ENCODE results near the gene YTHDF1.

Gene YTHDF1

DNA sequence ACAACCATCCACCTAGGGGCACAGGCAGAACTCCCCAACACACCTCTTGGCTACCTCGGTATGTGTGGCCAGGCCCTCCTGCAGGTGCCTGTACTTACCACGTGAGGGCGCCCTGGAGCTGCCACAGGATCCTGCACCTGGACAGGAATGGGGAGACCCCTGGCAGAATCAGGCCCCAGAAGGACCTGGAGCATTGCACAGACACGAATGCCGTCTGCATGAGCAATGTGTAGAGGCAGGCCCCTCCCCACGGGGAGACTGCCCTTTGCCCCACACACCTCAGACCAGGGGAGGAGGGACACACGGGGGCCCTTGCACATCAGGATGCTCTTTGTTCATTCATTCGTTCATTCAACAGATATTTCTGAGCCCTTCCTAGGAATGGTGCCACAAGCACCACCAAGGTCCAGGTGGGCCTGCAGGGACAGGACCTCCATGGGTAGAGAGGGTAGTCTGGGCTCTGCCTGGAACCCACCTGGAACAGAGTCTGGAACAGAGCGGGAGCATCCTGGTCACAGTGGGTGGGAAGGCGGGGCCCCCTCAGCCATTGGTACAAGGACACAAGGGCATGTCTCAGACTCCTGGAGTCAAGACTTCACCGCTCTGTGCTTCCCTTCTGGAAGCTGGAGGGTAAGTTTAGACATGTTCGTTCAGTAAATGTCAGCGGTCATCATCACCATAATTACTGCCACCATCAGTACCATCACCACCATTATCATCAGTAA, 32.3 kb downstream of the YTHDF1 start:
- peak; percentile 64 for DNase-seq

DNA sequence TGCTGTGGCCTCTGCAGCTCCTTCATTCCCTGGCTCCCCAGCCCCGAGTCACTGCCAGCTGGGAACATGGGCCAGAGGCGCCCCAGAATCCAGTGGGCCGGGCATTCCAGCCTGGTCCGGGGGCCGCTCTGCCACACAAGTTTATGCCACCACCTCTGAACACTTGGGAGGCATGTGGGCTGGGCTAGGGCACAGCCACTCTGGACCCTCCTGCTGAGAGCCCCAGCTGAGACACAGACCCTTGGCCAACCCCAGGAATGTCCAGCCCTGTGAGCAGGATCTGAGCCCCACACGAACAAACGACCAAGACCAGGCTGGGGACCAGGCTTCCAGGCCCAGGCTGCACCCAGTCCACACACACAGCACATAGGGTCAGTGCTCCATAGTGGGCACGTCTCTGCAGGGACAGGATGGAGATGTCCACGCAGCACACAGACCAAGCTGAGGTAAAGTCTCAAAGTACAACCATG, 33.0 kb downstream of the YTHDF1 start:
- DNase-seq, result no peak

DNA sequence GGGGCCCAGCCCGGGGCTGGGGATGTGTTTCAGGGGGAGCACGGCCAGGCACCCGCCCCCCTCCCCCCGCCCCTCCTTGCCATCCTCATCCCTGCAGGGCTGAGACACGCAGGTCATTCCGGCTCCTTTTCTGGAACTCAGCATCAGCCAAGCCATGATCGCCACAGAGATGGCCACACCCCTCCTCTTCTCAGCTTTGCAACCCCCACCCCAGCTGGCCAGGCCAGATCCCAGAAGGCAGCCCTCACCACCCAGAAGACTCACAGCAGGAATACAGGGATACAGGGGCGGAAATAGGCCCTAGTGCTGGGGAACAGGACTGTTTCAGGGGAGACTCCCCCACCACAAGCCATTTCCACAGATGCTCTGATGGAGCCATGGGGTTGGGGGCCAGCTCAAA, 33.5 kb downstream of the YTHDF1 start:
- no peak for DNase-seq

DNA sequence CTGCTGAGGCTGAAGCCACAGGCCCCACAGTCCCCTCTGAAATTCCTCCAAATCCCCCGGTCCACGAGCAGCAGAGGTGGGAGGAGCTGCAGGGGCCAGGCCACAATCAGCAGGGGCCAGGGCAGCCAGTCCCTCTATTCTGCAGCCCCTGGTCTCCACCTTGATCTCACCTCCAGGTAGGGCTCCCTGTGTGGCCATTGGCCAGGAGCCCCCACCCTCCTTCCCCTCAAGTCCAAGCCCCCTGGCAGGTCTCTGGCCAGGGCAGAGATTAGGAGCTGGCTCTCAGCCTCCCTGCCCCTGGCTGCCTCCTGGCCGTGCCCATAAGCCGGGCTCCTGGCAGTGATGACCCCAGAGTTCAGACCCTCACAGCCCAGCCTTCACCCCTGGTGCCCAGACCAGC, 34.7 kb downstream of the YTHDF1 start:
- DNase-seq, result no peak

DNA sequence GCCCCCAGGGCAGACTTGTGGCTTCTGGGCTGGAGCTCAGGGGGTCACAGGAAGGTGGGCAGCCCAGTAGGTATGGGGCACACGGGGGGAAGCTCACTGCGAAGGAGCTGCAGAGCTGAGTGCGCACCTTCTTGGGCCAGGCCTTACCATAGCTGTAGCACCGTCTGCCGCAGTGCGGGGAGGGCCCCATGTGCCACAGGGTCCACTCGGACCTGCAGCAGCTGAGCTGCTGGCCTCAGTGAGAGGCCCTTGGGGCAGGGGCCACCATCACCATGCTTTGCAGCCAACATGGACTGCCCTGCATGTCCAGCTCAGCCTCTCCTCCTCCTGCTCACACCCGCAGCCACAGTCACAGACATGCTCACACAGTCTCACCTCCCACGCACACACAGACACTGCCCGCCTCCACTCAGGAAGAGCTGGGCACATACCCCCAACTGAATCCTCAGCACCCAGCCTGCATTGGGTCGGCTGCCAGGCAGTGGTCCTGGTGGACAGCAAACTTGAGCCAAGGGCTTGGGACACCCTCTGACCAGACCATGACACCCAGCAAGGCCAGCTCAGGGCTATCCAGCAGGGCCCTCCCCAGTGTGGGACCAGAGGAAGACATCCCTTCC, 35.3 kb downstream of the YTHDF1 start:
- DNase-seq, result no peak

DNA sequence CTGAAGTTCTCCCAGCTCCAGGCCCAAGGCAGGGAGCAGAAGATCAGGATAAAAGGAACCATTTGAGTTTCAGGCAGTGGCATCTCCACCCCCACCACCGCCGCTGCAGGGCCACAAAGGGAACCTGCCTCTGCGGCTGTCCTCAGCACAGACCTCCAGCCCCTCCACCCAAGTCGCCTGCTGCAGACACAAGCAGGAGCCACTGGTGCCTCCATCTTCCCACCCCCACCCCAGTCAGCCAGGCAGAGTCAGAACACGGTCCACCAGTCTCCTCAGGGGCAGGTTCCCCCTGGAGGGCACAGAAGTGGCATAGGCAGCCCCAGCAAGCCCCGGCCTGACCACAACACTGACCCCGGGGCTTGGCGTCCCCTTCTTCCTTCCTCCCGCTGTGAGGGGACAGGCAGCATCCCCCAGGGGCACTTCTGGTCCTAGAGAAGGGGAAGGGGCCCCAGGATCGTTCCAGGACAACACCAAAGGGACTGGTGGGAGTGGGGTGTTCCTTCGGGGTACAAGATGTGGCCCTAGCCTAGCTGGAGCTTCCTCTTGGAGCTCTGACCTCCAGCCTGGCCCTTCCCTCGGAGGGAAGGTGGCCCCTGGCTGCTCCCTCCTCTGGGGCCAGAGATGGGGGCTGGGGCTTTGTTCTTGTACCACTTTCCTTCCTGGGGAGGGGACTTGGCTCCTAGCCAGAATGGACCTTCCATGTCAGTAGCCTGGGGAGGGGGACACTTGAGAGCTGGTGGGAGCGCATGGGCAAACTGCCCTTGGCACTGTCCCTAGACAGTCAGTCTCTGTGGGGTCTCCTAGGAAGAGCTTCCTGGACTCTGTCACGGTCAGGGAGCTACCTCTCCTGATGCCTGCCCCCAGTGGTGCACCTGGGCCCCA, 36.0 kb downstream of the YTHDF1 start:
- DNase-seq, result no peak

DNA sequence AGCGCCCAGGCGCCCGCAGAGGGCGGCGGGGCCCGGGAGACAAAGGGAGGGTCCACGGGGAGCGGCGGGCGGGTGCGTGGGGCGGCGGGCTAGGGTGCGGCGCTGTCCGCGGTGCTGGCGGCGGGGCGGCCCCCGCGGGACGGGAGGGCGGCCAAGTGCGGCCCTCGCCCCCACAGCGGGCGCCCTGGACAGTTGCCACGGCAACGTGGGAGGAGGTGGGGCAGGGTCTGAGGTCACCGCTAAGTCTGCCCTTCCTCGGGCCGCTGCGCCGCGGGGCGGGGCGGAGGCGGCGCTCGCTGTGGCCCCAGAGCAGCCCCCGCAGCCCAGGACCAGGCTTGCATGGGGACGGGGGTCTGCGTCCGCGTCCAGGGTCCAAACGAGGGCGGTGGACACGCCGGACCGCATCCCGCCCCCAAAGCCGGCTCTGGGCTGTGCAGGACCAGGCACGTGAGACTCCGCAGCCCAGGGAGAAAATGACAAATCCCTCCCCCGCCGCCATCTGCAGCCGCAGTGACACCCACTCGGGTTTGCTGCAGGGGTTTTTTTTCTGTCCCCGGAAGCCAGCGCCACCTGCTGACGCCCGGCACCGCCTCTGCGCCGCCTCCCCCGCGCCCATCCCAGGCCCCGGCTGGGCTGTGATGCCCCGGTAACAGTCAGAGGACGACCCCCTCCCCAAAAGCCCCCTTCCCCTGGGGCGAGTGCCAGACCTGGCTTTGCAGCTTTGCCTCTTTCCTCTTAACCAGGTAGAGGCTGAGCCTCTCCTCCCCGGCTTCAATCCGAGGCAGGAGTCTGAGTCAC, 36.8 kb downstream of the YTHDF1 start:
- peak; percentile 82 for DNase-seq

DNA sequence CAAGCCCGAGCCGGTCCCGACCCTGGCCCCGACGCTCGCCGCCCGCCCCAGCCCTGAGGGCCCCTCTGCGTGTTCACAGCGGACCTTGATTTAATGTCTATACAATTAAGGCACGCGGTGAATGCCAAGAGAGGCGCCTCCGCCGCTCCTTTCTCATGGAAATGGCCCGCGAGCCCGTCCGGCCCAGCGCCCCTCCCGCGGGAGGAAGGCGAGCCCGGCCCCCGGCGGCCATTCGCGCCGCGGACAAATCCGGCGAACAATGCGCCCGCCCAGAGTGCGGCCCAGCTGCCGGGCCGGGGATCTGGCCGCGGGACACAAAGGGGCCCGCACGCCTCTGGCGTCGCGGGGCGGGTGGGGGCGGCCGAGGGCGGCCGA, 37.5 kb downstream of the YTHDF1 start:
- peak; percentile 69 for DNase-seq

DNA sequence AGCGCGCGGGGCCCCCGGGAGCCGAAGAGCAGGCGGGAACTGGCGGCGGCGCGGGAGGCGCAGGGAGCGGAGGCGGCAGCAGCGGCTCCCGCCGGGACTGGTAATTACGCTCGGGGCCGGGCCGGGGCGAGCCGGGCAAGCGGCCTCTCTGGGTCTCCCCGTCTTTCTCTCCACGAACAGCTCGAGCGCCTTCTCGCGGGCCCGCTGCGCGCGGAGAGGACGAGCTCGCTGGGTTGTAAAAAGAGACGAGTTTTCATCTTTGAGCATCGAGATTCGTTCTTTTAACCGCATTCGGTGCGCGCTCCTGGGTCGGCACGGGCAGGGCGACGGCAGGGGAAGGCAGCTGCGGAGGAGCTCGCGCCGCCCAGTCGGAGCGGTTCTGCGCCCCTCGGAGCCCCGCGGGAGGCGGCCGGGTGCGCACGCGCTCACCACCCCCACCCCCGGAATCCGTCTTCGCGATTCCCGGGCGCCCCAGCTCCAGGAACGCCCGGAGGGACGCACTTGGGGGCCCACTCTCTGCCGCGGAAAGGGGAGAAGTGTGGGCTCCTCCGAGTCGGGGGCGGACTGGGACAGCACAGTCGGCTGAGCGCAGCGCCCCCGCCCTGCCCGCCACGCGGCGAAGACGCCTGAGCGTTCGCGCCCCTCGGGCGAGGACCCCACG, 38.0 kb downstream of the YTHDF1 start:
- peak; percentile 74 for DNase-seq

DNA sequence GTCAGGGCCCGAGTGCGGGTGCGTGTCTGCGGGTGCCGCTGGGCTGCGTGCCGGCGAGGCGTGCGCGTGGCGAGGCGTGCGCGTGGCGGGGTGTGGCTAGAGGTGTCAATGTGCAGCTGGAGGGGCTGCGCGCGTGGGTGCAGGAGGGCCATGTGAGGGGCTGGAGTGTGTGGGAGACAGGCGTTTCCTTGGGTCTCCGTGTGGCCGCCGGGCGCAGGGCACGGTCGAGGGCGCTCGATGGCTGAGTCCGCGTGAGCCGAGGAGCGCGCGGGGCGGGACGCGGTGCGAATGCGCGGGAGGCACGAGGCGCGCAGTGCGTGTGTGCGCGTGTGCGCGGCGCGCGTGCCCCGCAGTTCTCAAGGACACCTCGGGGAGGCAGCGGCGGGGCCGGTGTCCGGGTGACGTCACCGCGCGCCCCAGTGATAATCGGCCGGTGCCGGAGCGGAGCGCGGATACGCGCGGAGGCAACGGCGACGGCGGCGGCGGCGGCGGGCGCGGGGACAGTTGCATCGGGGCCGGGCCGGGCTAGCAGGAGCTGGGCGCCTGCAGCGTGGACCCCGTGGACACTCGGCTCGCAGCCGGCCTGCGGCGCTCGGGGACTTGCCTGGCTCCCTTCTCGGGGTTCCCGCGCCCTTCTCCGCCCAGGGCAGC, 38.7 kb downstream of the YTHDF1 start:
- peak; percentile 80 for DNase-seq

DNA sequence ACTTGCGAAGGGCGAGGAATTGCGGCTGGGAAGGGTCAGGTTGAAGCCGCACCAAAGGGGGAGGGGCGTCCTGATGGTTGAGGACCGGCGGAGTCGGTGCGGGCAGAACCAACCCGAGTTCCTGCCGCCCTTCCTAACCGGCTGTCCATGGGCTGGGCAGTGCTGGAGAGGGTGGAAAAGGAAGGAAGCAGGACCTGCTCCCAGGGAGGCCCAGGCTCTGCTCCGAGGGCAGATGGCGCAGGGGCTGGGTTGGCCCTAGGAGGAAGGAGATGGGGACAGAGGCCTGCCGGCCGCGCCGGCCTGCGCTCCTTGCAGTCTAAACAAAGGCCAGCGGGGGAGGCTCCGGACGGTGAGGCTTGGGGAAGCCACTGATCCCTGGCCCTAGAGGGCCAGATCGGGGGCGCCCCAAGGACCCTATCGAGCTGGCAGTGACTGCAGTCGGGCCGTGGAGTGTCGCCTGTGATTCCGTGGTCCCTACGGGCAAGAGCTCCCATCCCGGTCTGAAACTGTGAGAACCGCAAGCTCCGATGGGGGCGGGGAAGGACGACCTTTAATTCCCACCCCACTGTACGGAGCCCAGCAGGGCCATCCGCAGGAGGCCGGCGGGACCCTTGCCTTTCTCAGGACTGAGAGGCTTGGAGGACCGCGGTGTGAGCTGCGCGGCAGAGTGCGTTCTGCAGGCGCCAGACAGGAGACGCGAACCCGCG, 39.4 kb downstream of the YTHDF1 start:
- DNase-seq, result peak; percentile 72

DNA sequence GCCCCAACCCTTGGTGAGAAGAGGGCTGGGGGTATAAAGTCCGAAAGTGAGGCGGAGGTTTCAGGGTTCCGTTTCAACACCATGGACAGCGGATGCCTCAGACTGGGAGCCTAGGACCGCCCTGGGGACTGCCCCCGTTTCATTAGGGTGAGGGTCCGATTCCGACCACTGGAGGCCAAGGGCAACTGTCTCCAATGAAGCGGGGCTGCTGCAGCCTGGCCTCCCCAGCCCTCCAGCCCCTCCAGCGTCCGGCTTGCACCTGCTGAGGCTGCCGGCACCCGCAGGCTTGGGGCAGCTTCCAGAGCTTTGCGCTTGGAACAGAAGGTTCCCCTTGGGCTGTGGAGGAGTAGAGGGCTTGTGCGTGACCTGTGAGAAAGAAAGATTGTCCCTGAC, 39.9 kb downstream of the YTHDF1 start:
- DNase-seq, result peak; percentile 79

DNA sequence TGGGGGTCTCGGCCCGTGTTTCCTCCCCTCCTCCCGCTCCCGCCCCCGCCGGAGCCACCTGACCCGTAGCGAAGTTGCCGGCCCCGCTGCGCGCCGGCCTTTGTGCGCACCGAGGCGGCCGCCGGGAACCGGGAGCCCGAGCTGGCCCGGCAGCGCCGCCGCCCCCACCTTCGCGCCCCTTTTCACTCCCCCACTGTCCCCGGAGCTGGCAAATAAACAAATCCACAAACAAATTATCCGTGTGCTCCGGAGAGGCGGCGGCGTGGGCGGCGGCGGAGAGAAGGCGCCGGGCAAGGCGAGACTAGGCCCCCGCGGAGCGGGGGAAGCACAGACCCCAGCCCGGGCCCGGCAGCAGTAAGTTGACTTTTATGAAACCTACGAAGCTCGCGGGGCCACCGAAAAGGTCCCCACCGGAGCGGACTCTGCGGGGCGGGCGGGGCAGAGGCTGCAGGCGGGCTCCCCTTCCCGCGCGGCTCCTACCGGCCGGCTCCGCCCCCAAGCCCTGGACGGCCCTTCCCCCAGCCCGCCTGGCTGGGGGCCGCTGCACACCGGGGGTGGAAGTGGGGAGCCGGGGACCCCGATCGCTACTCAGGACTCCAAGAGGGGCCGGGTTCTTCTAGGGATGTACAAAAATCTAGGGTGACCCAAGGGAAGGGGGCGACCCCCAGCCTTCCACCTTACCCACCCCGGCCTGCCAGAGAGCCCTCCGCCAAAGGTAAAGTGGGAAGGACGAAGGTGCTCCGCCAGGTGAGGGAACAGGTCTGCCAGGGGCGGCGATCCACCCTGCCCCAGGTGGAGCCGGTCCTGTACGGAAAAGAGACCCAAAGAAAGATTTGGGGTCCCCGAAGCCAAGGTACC, 40.7 kb downstream of the YTHDF1 start:
- DNase-seq, result no peak

DNA sequence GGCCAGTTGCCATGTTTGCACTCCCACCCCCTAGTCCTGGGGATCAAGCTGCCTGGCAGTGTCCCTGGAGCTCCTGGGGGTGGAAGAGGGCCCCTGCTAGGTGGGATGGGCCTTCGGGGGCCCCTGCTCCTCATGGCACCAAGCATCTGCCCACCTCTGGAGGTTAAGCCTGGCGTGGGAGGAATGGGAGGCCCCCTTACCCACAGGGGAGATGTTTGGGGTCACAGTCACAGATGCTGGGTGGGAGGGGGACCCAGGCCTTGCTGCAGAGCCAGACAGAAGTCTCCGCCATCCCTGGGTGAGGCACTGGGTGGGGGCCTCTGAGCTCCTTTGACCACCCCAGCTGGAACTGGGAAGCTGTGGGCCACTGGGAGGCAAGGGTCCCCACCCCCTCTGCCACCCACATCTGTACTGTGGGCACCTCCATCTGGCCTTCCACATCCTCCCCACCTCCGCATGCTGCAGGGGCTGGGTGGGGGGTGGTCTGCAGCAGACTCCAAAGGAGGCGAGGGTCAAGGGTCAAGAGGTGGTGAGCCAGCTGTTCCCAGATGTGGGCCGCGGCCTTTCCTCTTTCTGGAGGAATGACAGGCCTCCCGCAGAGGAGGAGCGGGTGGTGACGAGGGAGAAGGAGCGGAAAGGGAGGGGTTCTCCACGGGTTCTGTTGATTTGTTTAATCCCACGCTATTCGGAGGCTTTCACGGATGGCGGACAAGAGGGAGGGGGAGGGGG, 41.5 kb downstream of the YTHDF1 start:
- DNase-seq, result peak; percentile 57

DNA sequence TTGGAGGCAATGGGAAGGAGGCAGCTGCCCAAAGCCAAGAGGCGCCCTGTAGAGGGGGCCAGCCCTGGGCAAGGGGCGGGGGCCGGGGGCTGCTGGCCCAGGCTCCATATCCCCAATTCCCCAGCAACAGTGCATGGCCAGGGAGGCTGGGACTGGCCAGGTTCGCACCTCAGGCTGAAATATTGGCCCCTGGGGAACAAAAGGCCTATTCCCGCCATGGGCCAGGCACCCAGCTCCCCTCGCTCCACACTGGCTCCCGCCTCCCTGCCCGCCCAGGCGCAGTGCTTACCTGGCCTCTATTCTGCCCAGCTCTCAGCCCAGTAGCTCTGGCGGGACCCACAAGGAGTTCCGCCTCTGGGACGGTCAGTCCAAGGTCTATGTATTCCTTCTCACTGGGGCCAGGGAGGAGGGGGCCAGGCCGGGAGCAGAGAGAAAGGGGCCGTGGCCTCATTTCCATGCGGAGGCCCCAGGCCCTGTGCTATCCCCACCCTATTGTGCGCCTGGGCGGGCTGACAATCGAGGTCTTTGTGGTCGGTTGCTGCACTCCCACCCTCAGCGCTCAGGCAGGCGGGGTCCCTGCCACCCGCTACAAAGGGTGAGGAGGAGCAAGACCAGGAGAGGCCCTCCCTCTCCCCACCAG, 42.3 kb downstream of the YTHDF1 start:
- DNase-seq, result peak; percentile 85

DNA sequence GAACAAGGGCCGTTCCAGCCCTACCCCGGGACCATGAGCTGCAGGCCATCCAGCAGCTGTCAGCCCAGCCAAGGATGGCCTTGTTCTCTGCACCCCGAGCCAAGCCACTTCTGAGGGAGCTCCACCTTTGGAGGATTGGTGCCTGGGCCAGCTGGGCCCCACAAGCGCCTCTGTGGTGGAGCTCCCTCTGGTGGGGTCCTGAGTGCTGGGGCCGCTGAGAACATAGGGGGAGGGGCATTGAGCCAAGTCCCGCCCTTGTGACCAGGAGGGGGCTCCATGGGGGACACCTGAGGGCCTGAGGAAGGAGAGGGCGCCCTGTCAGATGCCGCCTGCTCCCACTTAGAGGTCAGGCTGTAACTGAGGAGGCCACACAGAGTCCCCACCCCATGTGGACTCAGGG, 43.2 kb downstream of the YTHDF1 start:
- no peak for DNase-seq

DNA sequence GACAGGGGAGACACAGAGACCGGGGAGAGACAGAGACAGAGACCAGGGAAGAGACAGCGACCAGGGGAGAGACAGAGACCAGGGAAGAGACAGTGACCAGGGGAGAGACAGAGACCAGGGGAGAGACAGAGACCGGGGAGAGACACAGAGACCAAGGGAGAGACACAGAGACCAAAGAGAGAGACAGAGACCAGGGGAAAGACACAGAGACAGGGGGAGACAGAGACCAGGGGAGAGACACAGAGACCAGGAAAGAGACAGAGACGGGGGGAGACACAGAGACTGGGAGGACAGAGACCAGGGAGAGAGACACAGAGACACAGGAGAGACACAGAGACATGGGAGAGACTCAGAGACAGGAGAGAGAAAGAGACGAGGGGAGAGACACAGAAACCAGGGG, 43.9 kb downstream of the YTHDF1 start:
- DNase-seq, result no peak

DNA sequence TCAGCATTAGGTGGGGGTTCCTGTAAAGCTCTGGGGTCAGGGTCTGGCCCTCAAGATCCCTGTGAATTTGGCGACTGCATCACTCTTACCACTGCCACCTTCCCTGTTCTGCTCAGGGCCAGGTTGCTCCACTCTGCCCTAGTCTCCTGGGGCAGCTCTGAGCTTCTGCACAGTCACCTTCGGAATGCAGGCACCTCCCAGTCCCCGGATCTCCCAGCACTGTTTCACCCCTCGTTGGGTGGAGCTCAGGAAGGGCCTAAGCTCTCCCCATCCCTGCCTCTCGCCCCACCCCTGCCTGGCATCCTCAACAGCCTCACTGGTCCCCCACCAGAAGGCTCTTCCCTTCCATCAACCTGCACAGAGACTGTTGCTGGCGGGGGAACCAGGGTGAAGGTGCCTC, 46.2 kb downstream of the YTHDF1 start:
- no peak for DNase-seq

DNA sequence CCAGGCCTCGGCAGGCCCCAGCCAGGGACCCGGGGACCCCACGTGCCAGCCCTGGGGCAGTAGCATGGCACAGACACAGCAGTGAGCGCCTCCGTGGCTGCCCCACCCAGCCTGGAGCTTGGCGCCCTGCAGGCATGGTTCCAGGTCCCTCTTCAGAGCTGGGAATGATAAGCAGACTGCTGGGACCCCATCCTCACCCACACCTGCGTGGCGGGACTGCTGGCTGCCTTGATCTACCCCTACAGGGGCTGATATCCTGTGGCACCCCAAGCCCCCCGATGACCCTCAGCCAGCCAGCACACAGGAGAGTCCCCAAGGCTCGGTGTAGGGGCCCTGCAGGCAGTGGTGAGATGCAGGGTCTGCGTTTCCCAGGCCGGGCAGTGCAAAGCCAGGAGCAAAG, 47.1 kb downstream of the YTHDF1 start:
- DNase-seq, result no peak

All from eye (tissue), 1 donor.